ENCODE results near the gene CCDC159. TPM values are rescaled to one million over a fixed set of nuclear protein-coding genes. Genes with fewer than 3 reads are reported as not detected.
"Not testable (repeated sequence)": the region's sequence is repeated elsewhere in the genome, so short reads cannot be mapped to it uniquely, and the experiment has no call there.

The CCDC159 gene
- total RNA-seq, 1 experiment from 2014 or later: 1.5 TPM

DNA sequence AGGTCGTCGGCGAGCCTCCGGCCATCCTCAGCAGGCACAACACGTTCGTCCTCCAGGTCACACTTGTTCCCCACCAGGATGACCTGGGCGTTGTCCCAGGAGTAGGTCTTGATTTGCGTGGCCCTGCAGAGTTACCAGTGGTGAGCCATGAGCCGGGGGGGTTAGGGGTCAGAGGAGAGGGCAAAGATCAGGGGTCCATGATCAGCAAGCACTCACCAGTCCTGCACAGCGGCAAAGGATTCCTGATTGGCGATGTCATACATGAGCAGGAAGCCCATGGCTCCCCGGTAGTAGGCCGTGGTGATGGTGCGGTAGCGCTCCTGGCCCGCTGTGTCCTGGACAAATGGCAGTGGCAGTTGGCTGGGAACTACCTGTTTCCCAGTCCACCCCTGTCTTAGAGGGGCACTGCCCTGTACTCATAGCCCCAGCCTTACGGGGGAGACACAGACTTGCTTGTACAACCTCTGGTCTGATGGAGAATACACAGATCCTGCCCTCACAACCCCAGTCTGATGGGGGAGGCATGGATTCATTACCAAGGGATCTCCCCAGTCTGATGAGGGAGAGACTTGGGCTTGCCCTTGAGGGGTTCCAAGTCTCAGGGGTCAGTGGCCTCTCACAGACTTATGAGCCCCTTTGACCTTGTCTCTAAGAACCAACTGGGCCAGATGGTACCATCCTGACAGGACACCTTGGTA is 10.7 kb upstream of the CCDC159 start:
- in situ Hi-C loops (cut with HindIII; ENCODE audit: low pct_unique_long_range_greater_than_20kb, low sequenced_read_pairs): no loop called here
- no peak for DNase-seq (ENCODE audit: low read depth)

DNA sequence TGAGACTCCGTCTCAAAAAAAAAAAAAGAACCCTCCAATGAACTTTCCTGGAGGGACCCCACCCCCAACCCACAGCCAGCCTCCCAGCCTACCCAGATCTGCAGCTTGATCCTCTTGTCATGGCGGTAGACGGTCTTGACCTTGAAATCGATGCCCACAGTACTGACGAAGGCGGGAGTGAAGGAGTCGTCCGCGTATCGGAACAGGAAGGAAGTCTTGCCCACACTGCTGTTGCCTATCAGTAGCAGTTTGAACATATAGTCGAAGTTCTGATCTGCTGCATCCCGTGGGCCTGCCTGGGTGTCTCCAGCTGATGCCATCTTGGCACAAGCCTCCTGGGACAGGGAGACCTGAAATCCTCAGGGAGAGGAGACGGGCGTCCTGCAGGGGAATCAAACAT is 9.2 kb upstream of the CCDC159 start:
- DNase-seq (ENCODE audit: low read depth): no peak
- in situ Hi-C loops (cut with HindIII; ENCODE audit: low pct_unique_long_range_greater_than_20kb, low sequenced_read_pairs): no loop called here

DNA sequence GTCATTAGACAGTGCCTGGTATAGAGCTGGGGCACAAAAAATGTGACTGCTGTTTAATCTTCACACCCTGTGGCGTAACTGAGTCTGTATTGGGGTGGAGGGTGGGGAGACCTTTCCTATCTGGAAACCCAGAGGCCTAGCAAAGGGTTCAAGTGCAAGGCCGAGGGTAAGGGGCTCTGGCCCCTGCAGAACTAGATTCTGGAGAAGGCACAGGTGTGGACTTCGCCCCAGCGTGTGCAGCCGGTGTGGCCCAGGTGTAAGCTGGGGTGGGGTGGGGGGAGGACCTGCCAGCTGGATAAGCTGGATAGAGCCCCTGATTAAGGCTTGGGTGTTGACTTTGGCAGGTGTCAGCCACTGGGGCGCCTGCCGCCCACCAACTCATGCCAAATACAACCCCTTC is 8.2 kb upstream of the CCDC159 start:
- DNase-seq (ENCODE audit: low read depth): no peak
- in situ Hi-C loops (cut with HindIII; ENCODE audit: low pct_unique_long_range_greater_than_20kb, low sequenced_read_pairs): no loop called here

GRCh38 chr19:11338569-11339253 is 7.6 kb upstream of the CCDC159 start:
- DNase-seq (ENCODE audit: low read depth): no peak
- in situ Hi-C loops (cut with HindIII; ENCODE audit: low pct_unique_long_range_greater_than_20kb, low sequenced_read_pairs): no loop called here

DNA sequence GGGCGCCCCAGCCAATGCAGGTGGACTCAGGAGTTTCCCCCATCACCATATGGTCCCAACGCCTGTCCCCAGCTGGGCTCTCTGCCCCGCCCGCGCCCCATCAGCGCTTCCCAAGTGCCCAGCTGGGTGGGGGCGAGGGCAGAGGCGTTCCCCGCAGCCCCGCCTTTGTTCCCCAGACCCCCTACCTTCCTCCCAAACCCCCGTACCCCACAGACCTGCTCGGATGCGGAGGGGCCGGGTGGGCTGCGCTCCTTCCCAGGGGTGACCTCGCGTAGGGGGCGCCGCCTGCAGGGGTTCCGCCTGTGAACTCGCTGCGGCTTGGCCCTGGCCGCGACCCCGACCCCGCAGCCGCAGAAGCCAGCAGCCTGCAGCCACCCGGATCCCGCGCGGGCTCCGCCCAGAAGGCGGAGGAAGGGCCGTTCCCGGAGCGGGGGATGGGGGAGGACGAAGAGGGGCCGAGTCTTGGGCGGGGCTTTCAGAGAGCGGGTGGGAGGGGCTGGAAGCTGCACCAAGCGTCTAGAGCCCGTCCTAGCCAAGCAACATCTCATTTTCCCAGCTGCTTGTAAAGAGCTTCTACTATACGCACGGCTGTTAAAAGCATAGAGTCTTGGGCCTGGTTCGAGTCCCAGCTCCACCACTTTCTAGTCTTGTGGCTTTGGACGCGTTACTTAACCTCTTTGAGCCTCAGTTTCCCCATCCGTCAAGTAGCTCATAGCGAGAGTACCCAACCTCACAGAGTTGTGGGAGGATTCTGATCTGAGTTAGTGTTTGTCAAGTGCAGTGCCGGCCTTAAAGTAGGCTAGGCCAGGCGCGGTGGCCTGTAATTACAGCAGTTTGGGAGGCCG is 6.8 kb upstream of the CCDC159 start, which contains the start of gene RAB3D:
Gene RAB3D (minus strand): TSS at position 404 of the 845 bp plus-strand sequence. CDS start 2,258 bp downstream, outside the sequence.
- DNase-seq (ENCODE audit: low read depth): peak; percentile 76

DNA sequence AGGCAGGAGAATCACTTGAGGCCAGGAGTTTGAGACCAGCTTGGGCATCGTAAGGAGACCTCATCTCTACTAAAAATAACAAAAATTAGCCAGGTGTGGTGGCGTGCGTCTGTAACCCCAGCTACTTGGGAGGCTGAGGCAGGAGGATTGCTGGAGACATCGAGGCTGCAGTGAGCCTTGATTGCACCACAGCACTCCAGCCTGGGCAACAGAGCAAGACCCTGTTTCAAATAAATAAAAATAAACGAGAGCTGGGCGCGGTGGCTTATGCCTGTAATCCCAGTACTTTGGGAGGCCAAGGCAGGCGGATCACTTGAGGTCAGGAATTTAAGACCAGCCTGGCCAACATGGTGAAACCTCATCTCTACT is 6.2 kb upstream of the CCDC159 start:
- DNase-seq (ENCODE audit: low read depth); in situ Hi-C loops (cut with HindIII; ENCODE audit: low pct_unique_long_range_greater_than_20kb, low sequenced_read_pairs): not testable (repeated sequence)

More for the DNA sequence above, 6.8 kb upstream of the CCDC159 start, which contains the start of gene RAB3D:
- in situ Hi-C loops (cut with HindIII; ENCODE audit: low pct_unique_long_range_greater_than_20kb, low sequenced_read_pairs): no loop called here

- DNase-seq (ENCODE audit: low read depth): no peak
- in situ Hi-C loops (cut with HindIII; ENCODE audit: low pct_unique_long_range_greater_than_20kb, low sequenced_read_pairs): no loop called here
These were observed 3.9 kb upstream of the CCDC159 start for GRCh38 chr19:11342429-11342828.

DNA sequence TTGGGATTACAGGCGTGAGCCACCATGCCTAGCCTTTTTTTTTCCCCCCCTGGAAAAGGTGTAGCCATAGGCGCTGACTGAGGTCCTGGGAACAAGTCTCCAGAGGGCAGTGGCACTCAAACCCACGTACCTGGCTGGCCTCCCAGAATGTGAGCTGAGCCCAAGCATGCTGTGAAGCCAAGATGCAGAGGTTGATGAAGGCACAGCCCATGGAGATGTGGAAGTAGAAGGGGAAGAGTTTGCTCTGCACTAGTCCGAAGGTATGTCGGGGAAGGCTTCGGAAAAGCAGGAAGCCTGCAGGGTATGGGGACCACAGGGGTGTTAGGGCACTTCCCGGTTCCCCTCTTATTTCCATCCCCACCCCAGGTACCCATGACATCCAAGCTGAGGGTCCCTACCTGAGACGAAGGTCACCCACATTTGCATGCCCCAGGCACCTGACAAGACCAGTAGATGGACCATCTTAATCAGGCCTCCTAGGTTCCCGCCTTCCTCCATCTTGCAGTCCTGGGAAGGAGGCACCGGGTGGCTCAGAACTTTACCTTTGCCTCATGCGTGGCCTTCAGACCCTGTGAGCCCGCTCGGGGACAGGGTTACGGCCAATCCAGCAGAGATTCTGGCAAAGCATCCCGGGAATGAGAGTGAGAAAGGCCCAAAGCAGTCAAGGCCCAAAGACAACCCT is 1.1 kb upstream of the CCDC159 start:
- in situ Hi-C loops (cut with HindIII; ENCODE audit: low pct_unique_long_range_greater_than_20kb, low sequenced_read_pairs): no loop called here

GRCh38 chr19:11347546-11348039 is 1.3 kb downstream of the CCDC159 start:
- DNase-seq (ENCODE audit: low read depth): no peak
- in situ Hi-C loops (cut with HindIII; ENCODE audit: low pct_unique_long_range_greater_than_20kb, low sequenced_read_pairs): no loop called here

More for the DNA sequence above, 1.1 kb upstream of the CCDC159 start:
- DNase-seq (ENCODE audit: low read depth): peak; percentile 52

GRCh38 chr19:11349171-11349570 is 2.9 kb downstream of the CCDC159 start:
- DNase-seq (ENCODE audit: low read depth): no peak
- in situ Hi-C loops (cut with HindIII; ENCODE audit: low pct_unique_long_range_greater_than_20kb, low sequenced_read_pairs): no loop called here

GRCh38 chr19:11354102-11354501 is 7.8 kb downstream of the CCDC159 start:
- in situ Hi-C loops (cut with HindIII; ENCODE audit: low pct_unique_long_range_greater_than_20kb, low sequenced_read_pairs); DNase-seq (ENCODE audit: low read depth): not testable (repeated sequence)

DNA sequence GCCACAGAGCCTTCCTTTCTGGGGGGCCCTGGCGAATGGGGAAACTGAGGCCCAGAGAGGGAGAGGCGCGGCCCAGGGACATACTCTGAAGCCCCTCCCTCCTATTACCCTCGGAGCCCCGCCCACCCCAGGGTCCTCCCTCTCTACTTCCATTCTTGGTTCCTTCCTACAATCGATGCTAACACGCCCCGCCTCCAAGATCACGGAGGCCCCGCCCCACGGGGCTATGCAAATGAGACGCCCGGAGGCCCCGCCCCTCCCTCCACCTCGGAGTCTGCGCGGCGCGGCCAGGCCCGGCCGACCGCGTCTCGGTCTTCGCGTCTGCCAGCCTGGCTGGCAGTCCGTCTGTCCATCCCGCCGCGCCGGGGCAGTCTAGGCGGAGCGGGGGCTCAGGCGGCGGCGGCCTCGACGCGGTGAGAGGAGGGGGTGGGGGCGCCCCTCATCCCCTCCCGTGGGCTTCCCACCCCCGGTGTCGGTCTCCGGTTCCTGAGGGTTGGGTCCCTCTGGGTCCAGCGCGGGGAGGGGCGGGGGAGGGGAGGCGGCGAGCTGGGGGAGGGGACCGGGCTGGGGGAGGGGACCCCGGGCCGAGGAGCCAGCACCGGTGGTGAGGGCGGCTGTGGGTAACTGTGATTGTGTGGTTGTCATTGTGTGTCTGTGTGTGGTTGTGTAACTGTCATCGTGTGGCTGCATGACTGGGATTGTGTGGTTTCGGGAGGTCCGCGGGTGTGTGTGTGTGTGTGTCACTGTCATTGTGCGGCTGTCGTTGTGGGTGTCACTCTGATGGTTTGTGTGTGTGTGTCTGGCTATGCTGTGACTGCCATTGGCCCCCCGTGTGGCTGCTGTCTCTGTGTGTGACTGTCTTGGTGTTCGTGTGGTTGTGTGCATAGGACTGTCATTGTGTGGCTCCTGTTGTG is 9.1 kb downstream of the CCDC159 start, which contains the start of gene PLPPR2:
Gene PLPPR2 (plus strand): TSS at position 273 of the 914 bp plus-strand sequence. CDS start 2,242 bp downstream, outside the sequence.
- in situ Hi-C loops (cut with HindIII; ENCODE audit: low pct_unique_long_range_greater_than_20kb, low sequenced_read_pairs): no loop called here
- peak; percentile 88 for DNase-seq (ENCODE audit: low read depth)

DNA sequence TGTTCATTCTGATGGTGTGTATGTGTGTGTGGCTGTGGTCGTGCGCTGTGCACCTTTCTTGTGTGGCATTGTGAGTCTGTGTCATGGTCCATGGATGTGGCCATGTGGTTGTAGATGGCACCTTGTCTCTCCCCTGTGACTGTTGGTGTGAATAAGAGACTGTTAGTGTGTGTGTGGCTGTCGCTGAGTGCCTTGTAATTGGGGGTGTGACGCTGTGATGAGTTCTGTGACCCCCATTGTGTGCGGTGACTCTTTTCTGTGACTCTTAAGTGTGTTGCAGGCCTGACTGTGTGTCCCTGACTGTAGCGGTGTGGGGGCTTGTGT is 9.7 kb downstream of the CCDC159 start:
- in situ Hi-C loops (cut with HindIII; ENCODE audit: low pct_unique_long_range_greater_than_20kb, low sequenced_read_pairs): no loop called here
- DNase-seq (ENCODE audit: low read depth): no peak

DNA sequence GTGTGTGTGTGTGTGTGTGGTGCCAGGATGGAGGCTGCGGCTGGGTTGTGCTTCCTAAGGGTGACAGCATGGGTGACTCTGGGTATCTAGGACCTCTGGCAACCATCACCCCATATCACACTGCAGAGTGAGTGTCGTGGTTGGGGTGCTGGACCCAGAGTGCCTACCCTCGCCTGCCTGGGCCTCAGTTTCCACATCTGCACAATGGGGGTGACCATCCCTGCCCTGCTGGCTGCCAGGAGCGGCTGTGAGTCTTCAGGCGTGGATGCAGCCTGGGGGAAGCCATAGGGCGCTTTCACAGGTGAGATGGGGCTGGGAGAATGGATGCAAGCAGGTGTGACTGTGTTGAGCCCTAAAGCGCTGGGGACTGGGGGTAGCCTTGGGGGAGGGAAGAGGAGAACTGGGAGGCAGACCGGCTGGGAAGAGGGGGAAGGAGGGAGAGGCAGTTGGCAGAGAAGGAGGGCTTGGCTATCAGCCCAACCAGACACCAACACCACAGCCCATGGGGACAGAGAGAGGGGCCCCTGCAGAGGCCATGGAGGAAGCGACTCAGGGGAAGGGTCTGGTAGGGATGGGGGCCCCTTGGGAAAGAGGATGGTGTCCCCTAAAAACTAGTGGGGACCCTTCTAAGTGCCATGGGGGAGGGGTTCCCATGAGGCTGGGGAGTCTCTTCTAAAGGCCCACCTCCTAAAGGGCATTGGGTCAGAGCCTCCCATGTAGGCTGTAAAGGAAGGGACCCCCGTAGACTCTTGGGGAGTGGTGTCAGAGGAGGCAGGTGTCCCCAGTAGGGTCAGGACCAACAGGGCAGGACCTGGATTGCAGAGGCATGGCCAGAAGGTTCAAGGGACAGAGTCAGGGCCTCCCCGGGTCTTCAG is 10.6 kb downstream of the CCDC159 start:
- DNase-seq (ENCODE audit: low read depth): no peak

GRCh38 chr19:11359421-11359820 is 13.1 kb downstream of the CCDC159 start:
- DNase-seq (ENCODE audit: low read depth): no peak
- in situ Hi-C loops (cut with HindIII; ENCODE audit: low pct_unique_long_range_greater_than_20kb, low sequenced_read_pairs): no loop called here

More for the DNA sequence above, 10.6 kb downstream of the CCDC159 start:
- in situ Hi-C loops (cut with HindIII; ENCODE audit: low pct_unique_long_range_greater_than_20kb, low sequenced_read_pairs): no loop called here

GRCh38 chr19:11361037-11361770 is 14.9 kb downstream of the CCDC159 start:
- in situ Hi-C loops (cut with HindIII; ENCODE audit: low pct_unique_long_range_greater_than_20kb, low sequenced_read_pairs): no loop called here
- DNase-seq (ENCODE audit: low read depth): peak; percentile 37

All from Caki2 (cell line).